Chondrocyte (in vitro differentiated cells): ENCODE data around the gene ANP32B. TPM values are rescaled to one million over a fixed set of nuclear protein-coding genes. Genes with fewer than 3 reads are reported as not detected.

Experiments used
- DNase-seq: peaks from one replicate; pipeline ENCODE4 v3.0.0; 2021; ENCODE audit warnings: mixed read lengths, low spot score
- H3K27ac Mint-ChIP-seq: one replicate; pipeline ENCODE4 v1.8.0; 2021; ENCODE audit warnings: mild to moderate bottlenecking, moderate library complexity, mixed read lengths; ENCODE audit not compliant: unreplicated experiment
- H3K27me3 Mint-ChIP-seq: 2 replicates; pipeline ENCODE4 v1.8.0; 2021; ENCODE audit warnings: low read depth, mixed read lengths
- H3K36me3 Mint-ChIP-seq: 2 replicates; pipeline ENCODE4 v1.8.0; 2021; ENCODE audit warnings: low read depth, mixed read lengths
- H3K4me1 Mint-ChIP-seq: 2 replicates; pipeline ENCODE4 v1.8.0; 2021; ENCODE audit warnings: low read depth, mild to moderate bottlenecking, mixed read lengths
- H3K4me3 Mint-ChIP-seq: one replicate; pipeline ENCODE4 v1.8.0; 2021; ENCODE audit warnings: mild to moderate bottlenecking, moderate library complexity, mixed read lengths; ENCODE audit not compliant: unreplicated experiment
- H3K9me3 Mint-ChIP-seq: 2 replicates; pipeline ENCODE4 v1.8.0; 2021; ENCODE audit warnings: low read depth, mixed read lengths
- total RNA-seq: library from RNA; stranded (reverse); gene quantifications from 3 replicates; pipeline ENCODE4 v1.2.1, GENCODE V29; 2021
- TF ChIP-seq, protein P1 (sequence below): fragments of 200-600 bp; sonication (generic); IDR thresholded peaks from 2 replicates; pipeline ENCODE4 v1.5.0; 2021; ENCODE audit warnings: antibody characterized with exemption, mild to moderate bottlenecking, moderate library complexity

The ANP32B gene
- total RNA-seq, 1 donor from 2014 or later = 86.1 TPM

GRCh38 chr9:98040212-98040611, 57.1 kb downstream of the ANP32B start:
- no peaks in the 10 kb centered on the region for H3K36me3 Mint-ChIP-seq
- H3K27ac Mint-ChIP-seq = no peak overlapping the region
- H3K27me3 Mint-ChIP-seq = peaks cover 4% of the 10 kb centered on the region
- H3K4me3 Mint-ChIP-seq = no peak overlapping the region
- TF ChIP-seq, protein P1, sequence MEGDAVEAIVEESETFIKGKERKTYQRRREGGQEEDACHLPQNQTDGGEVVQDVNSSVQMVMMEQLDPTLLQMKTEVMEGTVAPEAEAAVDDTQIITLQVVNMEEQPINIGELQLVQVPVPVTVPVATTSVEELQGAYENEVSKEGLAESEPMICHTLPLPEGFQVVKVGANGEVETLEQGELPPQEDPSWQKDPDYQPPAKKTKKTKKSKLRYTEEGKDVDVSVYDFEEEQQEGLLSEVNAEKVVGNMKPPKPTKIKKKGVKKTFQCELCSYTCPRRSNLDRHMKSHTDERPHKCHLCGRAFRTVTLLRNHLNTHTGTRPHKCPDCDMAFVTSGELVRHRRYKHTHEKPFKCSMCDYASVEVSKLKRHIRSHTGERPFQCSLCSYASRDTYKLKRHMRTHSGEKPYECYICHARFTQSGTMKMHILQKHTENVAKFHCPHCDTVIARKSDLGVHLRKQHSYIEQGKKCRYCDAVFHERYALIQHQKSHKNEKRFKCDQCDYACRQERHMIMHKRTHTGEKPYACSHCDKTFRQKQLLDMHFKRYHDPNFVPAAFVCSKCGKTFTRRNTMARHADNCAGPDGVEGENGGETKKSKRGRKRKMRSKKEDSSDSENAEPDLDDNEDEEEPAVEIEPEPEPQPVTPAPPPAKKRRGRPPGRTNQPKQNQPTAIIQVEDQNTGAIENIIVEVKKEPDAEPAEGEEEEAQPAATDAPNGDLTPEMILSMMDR = no peak
- no peaks in the 10 kb centered on the region for H3K9me3 Mint-ChIP-seq
- H3K4me1 Mint-ChIP-seq = peaks cover 17% of the 10 kb centered on the region
- DNase-seq = no peak

DNA sequence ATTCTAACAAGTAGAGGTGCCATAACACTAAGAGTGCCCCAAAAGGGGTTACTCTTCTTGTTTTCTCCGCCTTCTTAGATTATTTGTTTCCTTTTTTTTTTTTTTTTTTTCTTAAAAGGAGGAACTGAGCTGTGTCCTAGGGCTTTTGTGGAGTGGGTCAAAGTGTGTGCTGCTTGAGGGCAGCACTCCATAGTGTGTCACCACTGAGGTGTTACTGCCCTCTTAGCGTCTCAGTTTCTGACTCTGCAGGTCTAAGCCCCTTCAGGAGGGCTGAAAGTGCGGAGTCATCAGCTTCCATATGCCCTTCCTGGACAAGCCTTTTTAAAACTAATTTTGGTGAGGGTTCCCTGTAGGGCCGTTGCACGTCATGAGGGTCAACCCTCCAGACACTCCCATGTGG, 60.8 kb downstream of the ANP32B start:
- Mint-ChIP-seq H3K27ac (no peak overlapping the region), H3K4me3 (no peak overlapping the region), H3K9me3 (no peaks in the 10 kb centered on the region), H3K27me3 (peaks cover 4% of the 10 kb centered on the region), H3K36me3 (no peaks in the 10 kb centered on the region), H3K4me1 (no peaks in the 10 kb centered on the region)
- TF ChIP-seq, protein P1 = no peak
- DNase-seq = no peak

- Mint-ChIP-seq H3K4me3 (no peak overlapping the region), H3K4me1 (no peaks in the 10 kb centered on the region), H3K27ac (no peak overlapping the region), H3K27me3 (peaks cover 4% of the 10 kb centered on the region), H3K36me3 (no peaks in the 10 kb centered on the region), H3K9me3 (no peaks in the 10 kb centered on the region)
- DNase-seq = no peak
- TF ChIP-seq, protein P1 = no peak
Observed at GRCh38 chr9:98045234-98046179, 62.4 kb downstream of the ANP32B start.

- no peaks in the 10 kb centered on the region for H3K36me3 Mint-ChIP-seq
- H3K27me3 Mint-ChIP-seq = peaks cover 4% of the 10 kb centered on the region
- TF ChIP-seq, protein P1 = no peak
- no peak for DNase-seq
- no peaks in the 10 kb centered on the region for H3K4me1 Mint-ChIP-seq
- H3K4me3 Mint-ChIP-seq = no peak overlapping the region
- H3K9me3 Mint-ChIP-seq = no peaks in the 10 kb centered on the region
- H3K27ac Mint-ChIP-seq = no peak overlapping the region
Observed at GRCh38 chr9:98046180-98046543, 63.0 kb downstream of the ANP32B start.

DNA sequence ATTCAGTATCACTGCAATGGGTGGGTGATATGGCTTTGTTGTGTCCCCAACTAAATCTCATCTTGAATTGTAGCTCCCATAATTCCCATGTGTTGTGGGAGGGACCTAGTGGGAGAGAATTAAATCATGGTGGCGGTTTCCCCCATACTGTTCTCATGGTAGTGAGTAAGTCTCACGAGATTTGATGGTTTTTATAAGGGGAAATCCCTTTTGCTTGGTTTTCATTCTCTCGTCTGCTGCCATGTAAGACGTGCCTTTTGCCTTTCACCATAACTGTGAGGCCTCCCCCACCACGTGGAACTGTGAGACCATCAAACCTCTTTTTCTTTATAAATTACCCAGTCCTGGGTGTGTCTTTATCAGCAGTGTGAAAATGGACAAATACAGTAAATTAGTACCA, 63.9 kb downstream of the ANP32B start:
- DNase-seq = no peak
- H3K4me1 Mint-ChIP-seq = no peaks in the 10 kb centered on the region
- H3K27me3 Mint-ChIP-seq = peaks cover 4% of the 10 kb centered on the region
- H3K27ac Mint-ChIP-seq = no peak overlapping the region
- no peaks in the 10 kb centered on the region for H3K36me3 Mint-ChIP-seq
- H3K4me3 Mint-ChIP-seq = no peak overlapping the region
- no peaks in the 10 kb centered on the region for H3K9me3 Mint-ChIP-seq
- TF ChIP-seq, protein P1 = no peak
